HepG2 (cell line): ENCODE measurements around the gene KHK. TPM values are rescaled to one million over a fixed set of nuclear protein-coding genes. Genes with fewer than 3 reads are reported as not detected.

ENCODE experiments used
- ARID5B ChIP-seq: IDR thresholded peaks from 2 replicates; pipeline ENCODE4 v1.4.0; 2020; ENCODE audit warnings: mild to moderate bottlenecking, missing genetic modification reagents
- BRCA1 ChIP-seq: sonication (generic); formaldehyde crosslinking; IDR thresholded peaks from 2 replicates; pipeline ENCODE4 v1.4.0; 2020; ENCODE audit warnings: missing genetic modification reagents
- ISX ChIP-seq: sonication (generic); formaldehyde crosslinking; conservative IDR thresholded peaks from 2 replicates; pipeline ENCODE4 v1.5.0; 2020; ENCODE audit warnings: missing genetic modification reagents
- SNAPC4 ChIP-seq: sonication (generic); formaldehyde crosslinking; IDR thresholded peaks from 2 replicates; pipeline ENCODE4 v1.4.0; 2020; ENCODE audit warnings: mild to moderate bottlenecking, missing genetic modification reagents
- ZNF777 ChIP-seq: sonication (generic); formaldehyde crosslinking; IDR thresholded peaks from 2 replicates; pipeline ENCODE4 v1.4.0; 2020; ENCODE audit warnings: missing genetic modification reagents
- ZNF792 ChIP-seq: IDR thresholded peaks from 2 replicates; pipeline ENCODE4 v1.6.1; 2016
- ZSCAN29 ChIP-seq: sonication (generic); formaldehyde crosslinking; conservative IDR thresholded peaks from 2 replicates; pipeline ENCODE4 v1.4.0; 2020; ENCODE audit warnings: mild to moderate bottlenecking, missing genetic modification reagents
- polyA plus RNA-seq, 8 experiments: library from polyadenylated mRNA; depleted of rRNA in 3 of 8; stranded (reverse) in 7 of 8; unstranded in 1 of 8; fragments of >200 nt; fragmentation: Illumina TruSeq in 4 of 8; extraction: Trizol in 4 of 8; gene quantifications; 2 replicates each; pipeline versions ENCODE4 v1.2.1 to v1.2.3, GENCODE V29; 2011 to 2016; ENCODE audit warnings: low read depth in 4 of 8, missing spikeins in 1 of 8, mixed read lengths in 1 of 8; ENCODE audit not compliant: insufficient read depth in 1 of 8
- total RNA-seq, 5 experiments: library from RNA; depleted of rRNA; stranded (reverse); fragments of >200 nt; fragmentation: Illumina TruSeq; extraction: Trizol; gene quantifications; 2 replicates each; pipeline ENCODE4 v1.2.3, GENCODE V29; 2016; ENCODE audit warnings: low read depth in 1 of 5
- TF ChIP-seq, protein P1 (sequence below): sonication (generic); formaldehyde crosslinking; IDR thresholded peaks from 2 replicates; pipeline ENCODE4 v1.5.0; 2020; ENCODE audit warnings: mild to moderate bottlenecking, missing genetic modification reagents, borderline replicate concordance

KHK gene
- total and polyA plus RNA-seq, 2 of the 13 experiments (the other 11 are each of a cell fraction or from before 2014, with no cell fraction given) = 40.9 to 99.2 TPM

DNA sequence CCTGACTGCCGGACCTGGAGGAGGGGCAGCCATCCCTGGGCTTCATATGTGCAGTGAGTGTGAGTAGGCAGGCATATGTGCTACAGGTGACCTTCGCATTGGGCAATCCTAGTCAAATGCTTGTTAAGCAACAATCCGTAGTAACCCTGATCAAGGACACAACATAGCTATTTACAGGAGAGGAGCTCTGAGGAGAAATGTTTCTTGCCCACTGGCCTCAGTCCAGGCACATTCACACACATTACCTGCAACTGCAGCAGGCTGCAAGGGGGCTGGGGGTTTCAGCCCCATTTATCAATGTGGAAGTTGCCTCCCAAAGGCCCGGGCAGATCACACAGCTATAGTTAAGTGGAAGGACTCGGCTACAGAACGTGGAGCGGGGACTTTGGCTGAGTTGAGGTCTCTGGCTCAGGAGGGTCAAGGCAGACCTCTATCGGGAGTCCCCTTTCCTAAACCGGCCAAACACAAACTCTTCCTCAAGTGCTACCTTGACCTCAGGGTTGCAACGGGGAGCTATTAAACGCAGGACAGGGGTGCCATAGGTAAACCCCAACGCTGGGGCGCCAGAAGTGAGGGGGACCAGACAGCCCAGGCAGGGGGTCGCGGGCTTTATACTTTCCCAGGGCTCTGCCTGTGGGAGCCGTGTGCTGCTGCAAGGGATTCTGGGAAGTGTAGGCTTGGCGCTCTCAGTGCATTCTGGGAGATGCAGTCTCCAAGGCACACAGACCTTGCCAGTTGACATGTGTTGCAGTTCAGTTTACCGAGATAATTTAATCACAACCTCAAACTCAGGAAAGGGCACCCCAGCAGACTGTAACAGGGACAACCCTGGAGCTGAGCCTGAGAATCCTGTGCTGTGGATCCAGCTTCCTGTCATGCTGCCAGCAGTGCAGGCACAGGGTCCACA, 9.4 kb downstream of the KHK start (continued):
- TF ChIP-seq ARID5B (CRISPR knock-in tag) (peak; percentile 96), ZNF792 (peak; percentile 96), SNAPC4 (CRISPR knock-in tag) (peak; percentile 59; the same call in 1 of the 2 replicates), ZSCAN29 (peak; percentile 95), ISX (CRISPR knock-in tag) (0 out of 2 replicates have a peak, but pooled peaks have one; percentile 79), BRCA1 (CRISPR knock-in tag) (peak; percentile 95), ZNF777 (peak; percentile 38; the same call in 1 of the 2 replicates)
- TF ChIP-seq, protein P1, sequence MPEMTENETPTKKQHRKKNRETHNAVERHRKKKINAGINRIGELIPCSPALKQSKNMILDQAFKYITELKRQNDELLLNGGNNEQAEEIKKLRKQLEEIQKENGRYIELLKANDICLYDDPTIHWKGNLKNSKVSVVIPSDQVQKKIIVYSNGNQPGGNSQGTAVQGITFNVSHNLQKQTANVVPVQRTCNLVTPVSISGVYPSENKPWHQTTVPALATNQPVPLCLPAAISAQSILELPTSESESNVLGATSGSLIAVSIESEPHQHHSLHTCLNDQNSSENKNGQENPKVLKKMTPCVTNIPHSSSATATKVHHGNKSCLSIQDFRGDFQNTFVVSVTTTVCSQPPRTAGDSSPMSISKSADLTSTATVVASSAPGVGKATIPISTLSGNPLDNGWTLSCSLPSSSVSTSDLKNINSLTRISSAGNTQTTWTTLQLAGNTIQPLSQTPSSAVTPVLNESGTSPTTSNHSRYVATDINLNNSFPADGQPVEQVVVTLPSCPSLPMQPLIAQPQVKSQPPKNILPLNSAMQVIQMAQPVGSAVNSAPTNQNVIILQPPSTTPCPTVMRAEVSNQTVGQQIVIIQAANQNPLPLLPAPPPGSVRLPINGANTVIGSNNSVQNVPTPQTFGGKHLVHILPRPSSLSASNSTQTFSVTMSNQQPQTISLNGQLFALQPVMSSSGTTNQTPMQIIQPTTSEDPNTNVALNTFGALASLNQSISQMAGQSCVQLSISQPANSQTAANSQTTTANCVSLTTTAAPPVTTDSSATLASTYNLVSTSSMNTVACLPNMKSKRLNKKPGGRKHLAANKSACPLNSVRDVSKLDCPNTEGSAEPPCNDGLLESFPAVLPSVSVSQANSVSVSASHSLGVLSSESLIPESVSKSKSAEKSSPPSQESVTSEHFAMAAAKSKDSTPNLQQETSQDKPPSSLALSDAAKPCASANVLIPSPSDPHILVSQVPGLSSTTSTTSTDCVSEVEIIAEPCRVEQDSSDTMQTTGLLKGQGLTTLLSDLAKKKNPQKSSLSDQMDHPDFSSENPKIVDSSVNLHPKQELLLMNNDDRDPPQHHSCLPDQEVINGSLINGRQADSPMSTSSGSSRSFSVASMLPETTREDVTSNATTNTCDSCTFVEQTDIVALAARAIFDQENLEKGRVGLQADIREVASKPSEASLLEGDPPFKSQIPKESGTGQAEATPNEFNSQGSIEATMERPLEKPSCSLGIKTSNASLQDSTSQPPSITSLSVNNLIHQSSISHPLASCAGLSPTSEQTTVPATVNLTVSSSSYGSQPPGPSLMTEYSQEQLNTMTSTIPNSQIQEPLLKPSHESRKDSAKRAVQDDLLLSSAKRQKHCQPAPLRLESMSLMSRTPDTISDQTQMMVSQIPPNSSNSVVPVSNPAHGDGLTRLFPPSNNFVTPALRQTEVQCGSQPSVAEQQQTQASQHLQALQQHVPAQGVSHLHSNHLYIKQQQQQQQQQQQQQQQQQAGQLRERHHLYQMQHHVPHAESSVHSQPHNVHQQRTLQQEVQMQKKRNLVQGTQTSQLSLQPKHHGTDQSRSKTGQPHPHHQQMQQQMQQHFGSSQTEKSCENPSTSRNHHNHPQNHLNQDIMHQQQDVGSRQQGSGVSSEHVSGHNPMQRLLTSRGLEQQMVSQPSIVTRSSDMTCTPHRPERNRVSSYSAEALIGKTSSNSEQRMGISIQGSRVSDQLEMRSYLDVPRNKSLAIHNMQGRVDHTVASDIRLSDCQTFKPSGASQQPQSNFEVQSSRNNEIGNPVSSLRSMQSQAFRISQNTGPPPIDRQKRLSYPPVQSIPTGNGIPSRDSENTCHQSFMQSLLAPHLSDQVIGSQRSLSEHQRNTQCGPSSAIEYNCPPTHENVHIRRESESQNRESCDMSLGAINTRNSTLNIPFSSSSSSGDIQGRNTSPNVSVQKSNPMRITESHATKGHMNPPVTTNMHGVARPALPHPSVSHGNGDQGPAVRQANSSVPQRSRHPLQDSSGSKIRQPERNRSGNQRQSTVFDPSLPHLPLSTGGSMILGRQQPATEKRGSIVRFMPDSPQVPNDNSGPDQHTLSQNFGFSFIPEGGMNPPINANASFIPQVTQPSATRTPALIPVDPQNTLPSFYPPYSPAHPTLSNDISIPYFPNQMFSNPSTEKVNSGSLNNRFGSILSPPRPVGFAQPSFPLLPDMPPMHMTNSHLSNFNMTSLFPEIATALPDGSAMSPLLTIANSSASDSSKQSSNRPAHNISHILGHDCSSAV (CRISPR knock-in tag) = 0 out of 2 replicates have a peak, but pooled peaks have one; percentile 51
